Ectodermal cell (in vitro differentiated cells): ENCODE results near the gene TTLL11.

Experiments used
- H3K27ac ChIP-seq: 2 replicates; pipeline ENCODE4 v1.7.0; 2013; ENCODE audit warnings: mild to moderate bottlenecking, low read depth, low read length; ENCODE audit not compliant: insufficient read depth, poor library complexity, severe bottlenecking
- H3K27me3 ChIP-seq: 2 replicates; pipeline ENCODE4 v1.7.0; 2013; ENCODE audit warnings: mild to moderate bottlenecking, low read length; ENCODE audit not compliant: insufficient read depth, control insufficient read depth, poor library complexity, severe bottlenecking
- H3K36me3 ChIP-seq: one replicate; pipeline ENCODE4 v1.7.0; 2013; ENCODE audit warnings: low read length; ENCODE audit not compliant: control insufficient read depth, insufficient read depth
- H3K4me1 ChIP-seq: one replicate; pipeline ENCODE4 v1.7.0; 2013; ENCODE audit warnings: low read length; ENCODE audit not compliant: control insufficient read depth, insufficient read depth
- H3K4me3 ChIP-seq: 2 replicates; pipeline ENCODE4 v1.7.0; 2013; ENCODE audit warnings: low read depth, low read length, control low read depth; ENCODE audit not compliant: insufficient read depth
- H3K9me3 ChIP-seq: 2 replicates; pipeline ENCODE4 v1.7.0; 2013; ENCODE audit warnings: mild to moderate bottlenecking, low read length, moderate library complexity; ENCODE audit not compliant: control insufficient read depth
- WGBS, 2 experiments: methylation state at CpG; one replicate each; pipeline ENCODE4 v1.1.7; 2013; ENCODE audit warnings: missing lambda C conversion rate in 2 of 2; 5-methylcytosine and 5-hydroxymethylcytosine counted together

TTLL11 gene

DNA sequence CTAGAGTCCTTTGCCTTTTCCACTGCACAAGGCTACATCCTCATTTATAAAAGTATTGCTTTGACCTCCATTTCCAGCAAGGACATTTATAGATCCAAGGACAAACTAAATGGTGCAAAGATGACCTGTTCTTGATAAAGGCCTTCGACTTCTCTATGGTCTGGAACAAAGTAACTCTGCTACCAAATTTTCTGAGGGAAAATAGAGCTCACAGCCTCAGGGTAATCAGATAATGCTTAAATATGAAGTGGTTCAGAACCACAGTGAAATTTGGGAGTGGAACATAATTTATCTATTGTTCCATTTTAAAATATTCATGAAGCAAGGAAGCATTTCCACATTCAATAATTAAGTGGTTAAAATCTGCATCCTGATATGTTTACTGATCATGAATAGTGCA is 137.5 kb downstream of the TTLL11 start:
- WGBS, 2 experiments, result 84 to 93% methylated on average over 1 of the region's 1 CpG
- Histone ChIP-seq H3K4me1 (no peaks in the 10 kb centered on the region), H3K27me3 (no peaks in the 10 kb centered on the region), H3K36me3 (no peaks in the 10 kb centered on the region), H3K27ac (no peak overlapping the region), H3K4me3 (no peak overlapping the region), H3K9me3 (no peaks in the 10 kb centered on the region)

DNA sequence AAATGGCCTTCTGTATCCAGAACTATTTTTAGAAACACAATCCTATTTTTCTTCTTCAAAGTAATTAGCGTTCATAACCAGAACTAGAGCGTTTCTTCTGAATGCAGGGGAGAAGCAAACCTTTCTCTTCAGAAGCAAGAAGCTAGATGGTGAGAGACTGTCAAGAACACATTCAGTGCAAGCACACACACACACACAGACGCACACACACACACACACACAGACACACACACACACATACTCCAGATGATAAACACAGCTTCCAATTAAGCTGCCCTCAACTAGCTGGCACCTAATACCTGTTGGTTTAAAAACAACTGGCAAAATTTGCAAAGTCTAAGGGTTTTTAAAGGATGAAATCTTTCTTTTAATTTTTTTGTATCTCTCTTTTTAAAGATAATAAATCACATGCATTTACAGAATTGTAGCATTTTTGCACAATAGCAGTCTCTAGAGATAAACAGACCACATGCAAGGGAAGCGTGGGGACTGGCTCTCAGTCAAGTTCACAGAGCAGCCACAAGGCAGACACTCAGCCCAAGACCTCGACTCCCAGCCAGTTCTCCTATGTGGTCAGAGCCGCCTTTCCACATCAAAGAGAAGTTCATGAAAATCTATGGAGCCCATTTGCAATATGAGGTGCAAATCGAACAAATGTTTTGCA is 138.5 kb downstream of the TTLL11 start:
- H3K4me3 ChIP-seq, result no peak overlapping the region
- no peaks in the 10 kb centered on the region for H3K27me3 ChIP-seq
- H3K4me1 ChIP-seq, result no peaks in the 10 kb centered on the region
- H3K27ac ChIP-seq, result no peak overlapping the region
- WGBS, 2 experiments, result 85 to 86% methylated on average over 7 of the region's 7 CpGs
- no peaks in the 10 kb centered on the region for H3K9me3 ChIP-seq
- H3K36me3 ChIP-seq, result no peaks in the 10 kb centered on the region

DNA sequence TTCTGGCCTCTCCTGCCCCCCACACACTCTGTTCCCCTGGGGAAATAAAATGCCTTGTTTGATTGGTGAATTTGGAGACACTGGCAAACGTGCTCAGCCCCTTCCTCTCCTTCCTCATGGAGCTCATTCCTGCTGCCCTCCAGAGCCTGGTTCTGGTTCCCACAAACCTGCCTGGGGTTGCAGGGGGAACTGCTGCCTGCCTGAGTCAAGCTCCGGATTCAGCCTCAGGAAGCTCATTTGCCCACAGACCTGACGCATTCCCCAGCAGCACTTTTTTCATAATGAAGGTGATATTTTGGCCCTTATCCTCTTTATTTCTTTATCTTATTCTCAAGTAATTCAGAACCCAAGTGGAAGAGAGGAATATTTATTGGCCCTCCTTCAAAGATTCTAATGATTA is 140.5 kb downstream of the TTLL11 start:
- Histone ChIP-seq H3K4me1 (peaks cover 6% of the 10 kb centered on the region), H3K27ac (no peak overlapping the region), H3K27me3 (no peaks in the 10 kb centered on the region), H3K36me3 (no peaks in the 10 kb centered on the region), H3K4me3 (no peak overlapping the region), H3K9me3 (no peaks in the 10 kb centered on the region)
- 79 to 86% methylated on average over 3 of the region's 3 CpGs for WGBS, 2 experiments

DNA sequence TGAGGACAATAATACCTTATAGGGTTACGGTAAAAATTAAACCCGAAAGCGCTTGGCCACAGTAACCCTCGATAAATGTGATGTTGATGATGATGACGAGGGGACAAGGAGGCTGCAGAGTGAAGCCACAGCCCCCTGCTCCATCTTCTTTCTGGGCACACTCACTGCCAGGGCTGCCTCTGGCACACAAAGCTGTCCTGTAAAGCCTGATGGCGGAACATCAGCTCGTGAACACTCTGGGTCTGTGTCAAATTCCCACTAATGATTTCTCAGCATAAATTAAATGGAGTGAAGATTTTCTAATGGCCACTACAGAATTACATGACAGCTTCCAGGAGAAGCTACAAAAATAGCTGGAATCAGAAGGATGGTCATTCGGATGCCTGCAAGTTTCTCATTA is 142.2 kb downstream of the TTLL11 start:
- Histone ChIP-seq H3K27me3 (no peaks in the 10 kb centered on the region), H3K4me1 (peaks cover 12% of the 10 kb centered on the region), H3K4me3 (no peak overlapping the region), H3K27ac (no peak overlapping the region), H3K9me3 (no peaks in the 10 kb centered on the region), H3K36me3 (no peaks in the 10 kb centered on the region)
- WGBS, 2 experiments, result 95% methylated on average over 8 of the region's 8 CpGs

DNA sequence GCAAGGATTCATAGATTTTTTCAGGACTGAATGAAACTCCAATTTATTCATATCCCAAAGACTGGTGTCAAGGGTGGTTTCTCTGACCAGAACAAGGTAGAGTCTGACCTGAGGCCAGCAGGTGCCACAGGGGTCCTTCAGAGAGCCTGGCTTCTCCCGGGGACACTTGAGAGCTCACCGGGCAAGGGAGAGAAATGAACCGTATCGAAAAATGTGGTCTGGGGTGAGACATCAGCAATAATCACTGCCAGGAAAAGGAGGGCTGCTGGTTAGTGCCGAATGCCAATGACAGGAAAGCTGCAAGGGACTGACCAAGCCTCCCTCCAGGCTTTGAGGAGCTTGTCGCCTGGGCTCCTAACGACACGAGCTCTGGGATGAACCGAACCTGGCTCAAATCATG is 142.7 kb downstream of the TTLL11 start:
- Histone ChIP-seq H3K9me3 (no peaks in the 10 kb centered on the region), H3K4me1 (peaks cover 12% of the 10 kb centered on the region), H3K27ac (no peak overlapping the region), H3K27me3 (no peaks in the 10 kb centered on the region), H3K4me3 (no peak overlapping the region), H3K36me3 (no peaks in the 10 kb centered on the region)
- 92 to 94% methylated on average over 9 of the region's 9 CpGs for WGBS, 2 experiments

DNA sequence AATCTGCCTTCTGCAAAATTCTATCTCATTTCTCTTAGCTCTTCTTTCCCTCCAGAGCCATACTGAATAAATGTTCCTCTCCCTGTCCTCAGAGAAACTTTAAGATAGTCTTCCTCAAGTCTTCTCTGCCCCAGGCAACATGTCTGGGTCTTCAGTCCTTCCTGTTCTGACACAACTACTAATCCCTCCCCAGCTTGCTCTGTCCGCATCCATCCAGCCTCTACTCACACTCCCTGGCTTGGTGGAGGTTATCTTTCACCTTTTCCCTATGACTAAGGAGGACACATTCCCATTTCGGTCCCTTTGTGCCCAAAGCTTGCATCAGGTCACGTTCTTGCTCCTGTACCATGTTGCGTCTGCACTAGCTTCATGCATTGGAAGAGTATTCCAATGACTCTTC is 143.3 kb downstream of the TTLL11 start:
- no peaks in the 10 kb centered on the region for H3K27me3 ChIP-seq
- H3K36me3 ChIP-seq, result no peaks in the 10 kb centered on the region
- no peaks in the 10 kb centered on the region for H3K9me3 ChIP-seq
- H3K4me1 ChIP-seq, result peaks cover 18% of the 10 kb centered on the region
- H3K27ac ChIP-seq, result no peak overlapping the region
- WGBS, 2 experiments, result 91 to 95% methylated on average over 4 of the region's 4 CpGs
- no peak overlapping the region for H3K4me3 ChIP-seq

DNA sequence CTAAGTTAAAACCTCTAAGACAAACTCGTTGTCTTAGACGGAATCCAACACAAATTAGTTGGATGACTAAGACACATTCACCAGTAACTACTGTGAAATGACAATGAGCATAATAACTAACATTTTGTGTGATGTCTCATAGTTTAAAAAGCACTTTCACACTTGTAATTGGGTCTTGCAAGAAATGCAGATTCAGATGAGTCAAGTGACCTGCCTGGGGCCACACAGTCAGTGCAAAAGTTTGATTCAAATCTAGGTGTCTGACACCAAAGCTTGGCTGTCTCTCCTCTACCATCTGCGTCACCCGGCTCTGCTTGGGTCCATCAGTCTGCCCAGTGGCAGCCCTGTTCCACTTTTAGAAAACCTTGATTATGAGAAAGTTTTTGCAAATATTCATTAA is 143.7 kb downstream of the TTLL11 start:
- Histone ChIP-seq H3K27ac (no peak overlapping the region), H3K4me3 (no peak overlapping the region), H3K4me1 (peaks cover 19% of the 10 kb centered on the region), H3K9me3 (no peaks in the 10 kb centered on the region), H3K36me3 (no peaks in the 10 kb centered on the region), H3K27me3 (no peaks in the 10 kb centered on the region)
- WGBS, 2 experiments, result 92 to 94% methylated on average over 4 of the region's 4 CpGs

DNA sequence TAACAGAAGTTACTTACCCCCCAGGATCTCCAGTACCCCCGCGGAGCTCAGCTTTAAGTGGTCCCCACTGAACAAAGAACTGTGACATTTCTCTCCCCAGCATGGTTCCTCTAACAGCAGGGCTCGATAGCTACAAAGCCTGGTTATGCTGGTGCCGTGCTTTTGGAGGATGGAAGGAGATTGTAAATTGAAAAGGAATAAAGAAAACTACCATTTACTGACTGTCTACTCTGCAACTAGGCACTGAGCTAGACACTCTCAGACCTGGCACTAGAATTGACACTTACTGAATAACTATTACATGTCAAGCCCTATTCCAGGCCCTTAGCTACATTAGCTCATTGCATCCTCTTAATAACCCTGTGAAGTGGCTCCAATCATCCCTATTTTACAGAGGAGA is 145.3 kb downstream of the TTLL11 start:
- Histone ChIP-seq H3K27ac (no peak overlapping the region), H3K9me3 (no peaks in the 10 kb centered on the region), H3K4me3 (no peak overlapping the region), H3K27me3 (no peaks in the 10 kb centered on the region), H3K4me1 (peaks cover 19% of the 10 kb centered on the region), H3K36me3 (no peaks in the 10 kb centered on the region)
- 15 to 19% methylated on average over 4 of the region's 4 CpGs for WGBS, 2 experiments

DNA sequence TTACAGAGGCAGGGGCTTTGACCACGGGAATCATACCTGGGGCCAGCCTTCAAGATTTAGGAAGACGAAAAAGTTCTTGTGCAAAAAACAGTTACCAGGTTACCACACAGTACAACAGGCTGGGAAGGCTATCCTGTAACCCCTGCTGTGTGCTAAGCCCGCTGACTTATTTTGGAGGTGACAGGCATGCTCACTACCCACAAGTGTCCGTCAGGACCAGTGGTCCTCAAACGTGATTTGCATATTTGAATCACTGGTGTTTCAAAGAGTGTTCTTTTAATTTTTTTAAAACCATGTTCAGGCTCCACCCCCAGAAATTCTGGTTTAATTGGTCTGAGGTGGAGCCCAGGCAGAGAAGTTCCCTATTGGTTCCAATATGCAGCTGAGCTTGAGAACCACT is 146.6 kb downstream of the TTLL11 start:
- H3K27me3 ChIP-seq, result no peaks in the 10 kb centered on the region

DNA sequence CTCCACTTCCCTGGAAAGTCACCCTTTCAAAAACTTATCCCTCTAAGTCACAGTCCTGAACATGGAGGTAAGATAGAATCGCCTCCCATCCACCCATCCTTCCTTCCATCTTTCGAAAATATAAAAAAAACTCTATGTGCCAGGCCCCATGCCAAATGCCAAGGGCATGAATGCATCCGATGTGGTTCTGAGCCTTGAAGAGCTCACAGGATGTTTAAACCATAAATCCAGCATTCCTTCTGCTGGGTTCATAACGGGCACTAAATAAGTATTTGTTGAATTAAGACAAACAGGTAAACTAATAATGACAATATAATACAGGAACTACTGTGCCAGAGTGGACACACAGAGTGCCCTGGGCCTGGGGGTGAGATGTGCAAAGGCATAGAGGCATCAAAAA is 147.3 kb downstream of the TTLL11 start:
- H3K4me1 ChIP-seq, result peaks cover 19% of the 10 kb centered on the region
- H3K27me3 ChIP-seq, result no peaks in the 10 kb centered on the region
- H3K36me3 ChIP-seq, result no peaks in the 10 kb centered on the region
- no peak overlapping the region for H3K27ac ChIP-seq
- no peaks in the 10 kb centered on the region for H3K9me3 ChIP-seq
- H3K4me3 ChIP-seq, result no peak overlapping the region
- 92 to 93% methylated on average over 3 to 4 of the region's 4 CpGs for WGBS, 2 experiments

More for the DNA sequence above, 146.6 kb downstream of the TTLL11 start:
- Histone ChIP-seq H3K36me3 (no peaks in the 10 kb centered on the region), H3K4me1 (peaks cover 19% of the 10 kb centered on the region), H3K27ac (no peak overlapping the region), H3K9me3 (no peaks in the 10 kb centered on the region), H3K4me3 (no peak overlapping the region)
- 79 to 81% methylated on average over 5 of the region's 5 CpGs for WGBS, 2 experiments

DNA sequence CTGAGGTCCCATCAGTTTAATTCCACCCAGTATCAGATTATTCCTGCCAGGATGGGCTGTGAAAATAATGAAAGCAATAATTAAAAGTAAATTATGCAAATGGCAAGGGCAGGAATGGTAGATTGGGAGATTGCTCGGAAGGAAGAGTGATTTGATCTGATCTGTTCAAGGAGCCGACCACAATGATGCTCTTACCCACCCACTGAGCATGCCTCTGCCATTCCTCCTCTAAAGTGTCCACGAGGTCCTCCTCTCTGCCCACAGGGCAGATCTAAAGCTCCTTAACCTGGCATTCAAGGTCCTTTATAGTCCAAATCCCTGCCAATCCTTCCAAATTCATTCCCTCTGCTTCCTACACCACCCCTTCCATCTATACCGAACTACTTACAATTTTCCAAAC is 147.8 kb downstream of the TTLL11 start:
- no peaks in the 10 kb centered on the region for H3K36me3 ChIP-seq
- H3K27ac ChIP-seq, result no peak overlapping the region
- no peaks in the 10 kb centered on the region for H3K27me3 ChIP-seq
- H3K4me3 ChIP-seq, result no peak overlapping the region
- H3K9me3 ChIP-seq, result no peaks in the 10 kb centered on the region
- H3K4me1 ChIP-seq, result peaks cover 19% of the 10 kb centered on the region
- 81 to 86% methylated on average over 4 of the region's 4 CpGs for WGBS, 2 experiments
